Duodenal mucosa (tissue), 2 donors: ENCODE data around the gene CAMTA1.

Source experiments
- H3K27ac ChIP-seq: one replicate; pipeline ENCODE4 v1.7.0; 2013; ENCODE audit warnings: low read depth, low read length
- H3K27me3 ChIP-seq, 2 donors: one replicate each; pipeline ENCODE4 v1.7.0; 2013; ENCODE audit warnings: low read length in 2 of 2, control low read depth in 1 of 2; ENCODE audit not compliant: insufficient read depth in 2 of 2, control insufficient read depth in 1 of 2
- H3K36me3 ChIP-seq, 2 donors: one replicate each; pipeline ENCODE4 v1.7.0; 2013; ENCODE audit warnings: low read length in 2 of 2, control low read depth in 1 of 2; ENCODE audit not compliant: insufficient read depth in 2 of 2, control insufficient read depth in 1 of 2
- H3K4me1 ChIP-seq, 2 donors: one replicate each; pipeline ENCODE4 v1.7.0; 2013; ENCODE audit warnings: low read length in 2 of 2, control low read depth in 1 of 2; ENCODE audit not compliant: insufficient read depth in 2 of 2, control insufficient read depth in 1 of 2
- H3K4me3 ChIP-seq, 2 donors: one replicate each; pipeline ENCODE4 v1.7.0; 2013; ENCODE audit warnings: low read length in 2 of 2, low read depth in 1 of 2
- H3K9ac ChIP-seq, 2 donors: one replicate each; pipeline ENCODE4 v1.7.0; 2013; ENCODE audit warnings: low read length in 2 of 2, low read depth in 1 of 2
- H3K9me3 ChIP-seq, 2 donors: one replicate each; pipeline ENCODE4 v1.7.0; 2013; ENCODE audit warnings: low read length in 2 of 2, control low read depth in 1 of 2; ENCODE audit not compliant: control insufficient read depth in 1 of 2

CAMTA1 gene

GRCh38 chr1:7478142-7478790, 693.0 kb downstream of the CAMTA1 start:
- Histone ChIP-seq H3K27me3 (peaks cover 0 to 5% of the 10 kb centered on the region in 2 donors), H3K27ac (peak overlapping the region; percentile 70), H3K9me3 (no peaks in the 10 kb centered on the region), H3K9ac (peak overlapping the region in 1 of 2 donors; percentile 42), H3K4me1 (peaks cover 10 to 12% of the 10 kb centered on the region in 2 donors), H3K4me3 (no peak overlapping the region), H3K36me3 (no peaks in the 10 kb centered on the region)

GRCh38 chr1:7478809-7479499, 693.7 kb downstream of the CAMTA1 start:
- Histone ChIP-seq H3K4me1 (peaks cover 10 to 12% of the 10 kb centered on the region in 2 donors), H3K27me3 (peaks cover 0 to 5% of the 10 kb centered on the region in 2 donors), H3K9me3 (no peaks in the 10 kb centered on the region), H3K27ac (peak overlapping the region; percentile 70), H3K4me3 (no peak overlapping the region), H3K9ac (no peak overlapping the region), H3K36me3 (no peaks in the 10 kb centered on the region)

- no peaks in the 10 kb centered on the region for H3K9me3 ChIP-seq
- peaks cover 10 to 12% of the 10 kb centered on the region in 2 donors for H3K4me1 ChIP-seq
- no peak overlapping the region for H3K4me3 ChIP-seq
- H3K36me3 ChIP-seq, result no peaks in the 10 kb centered on the region
- peaks cover 0 to 5% of the 10 kb centered on the region in 2 donors for H3K27me3 ChIP-seq
- no peak overlapping the region for H3K9ac ChIP-seq
- no peak overlapping the region for H3K27ac ChIP-seq
These were observed 694.3 kb downstream of the CAMTA1 start for GRCh38 chr1:7479571-7479970.

GRCh38 chr1:7481194-7481593, 695.9 kb downstream of the CAMTA1 start:
- Histone ChIP-seq H3K4me3 (no peak overlapping the region), H3K27me3 (peaks cover 0 to 5% of the 10 kb centered on the region in 2 donors), H3K27ac (no peak overlapping the region), H3K4me1 (peaks cover 10 to 12% of the 10 kb centered on the region in 2 donors), H3K9ac (no peak overlapping the region), H3K9me3 (no peaks in the 10 kb centered on the region), H3K36me3 (no peaks in the 10 kb centered on the region)

GRCh38 chr1:7482077-7482476, 696.8 kb downstream of the CAMTA1 start:
- Histone ChIP-seq H3K4me3 (no peak overlapping the region), H3K36me3 (no peaks in the 10 kb centered on the region), H3K9ac (no peak overlapping the region), H3K27me3 (peaks cover 0 to 5% of the 10 kb centered on the region in 2 donors), H3K27ac (no peak overlapping the region), H3K4me1 (peaks cover 10 to 12% of the 10 kb centered on the region in 2 donors), H3K9me3 (no peaks in the 10 kb centered on the region)

GRCh38 chr1:7482772-7483495, 697.7 kb downstream of the CAMTA1 start:
- Histone ChIP-seq H3K4me1 (peaks cover 10 to 12% of the 10 kb centered on the region in 2 donors), H3K27me3 (peaks cover 0 to 5% of the 10 kb centered on the region in 2 donors), H3K36me3 (no peaks in the 10 kb centered on the region), H3K27ac (no peak overlapping the region), H3K9me3 (no peaks in the 10 kb centered on the region), H3K9ac (no peak overlapping the region), H3K4me3 (no peak overlapping the region)

GRCh38 chr1:7483634-7484383, 698.6 kb downstream of the CAMTA1 start:
- no peak overlapping the region for H3K27ac ChIP-seq

GRCh38 chr1:7485086-7485780, 700.0 kb downstream of the CAMTA1 start:
- Histone ChIP-seq H3K9ac (no peak overlapping the region), H3K27me3 (no peaks in the 10 kb centered on the region), H3K4me1 (no peaks in the 10 kb centered on the region), H3K4me3 (no peak overlapping the region), H3K27ac (no peak overlapping the region), H3K9me3 (no peaks in the 10 kb centered on the region), H3K36me3 (no peaks in the 10 kb centered on the region)

More at GRCh38 chr1:7483634-7484383, 698.6 kb downstream of the CAMTA1 start:
- no peaks in the 10 kb centered on the region for H3K36me3 ChIP-seq
- peaks cover 0 to 5% of the 10 kb centered on the region in 2 donors for H3K27me3 ChIP-seq
- H3K4me3 ChIP-seq, result no peak overlapping the region
- H3K9ac ChIP-seq, result no peak overlapping the region
- H3K4me1 ChIP-seq, result peaks cover 5 to 9% of the 10 kb centered on the region in 2 donors
- H3K9me3 ChIP-seq, result no peaks in the 10 kb centered on the region

- Histone ChIP-seq H3K36me3 (no peaks in the 10 kb centered on the region), H3K27ac (no peak overlapping the region), H3K4me1 (peaks cover 3 to 4% of the 10 kb centered on the region in 2 donors), H3K9me3 (no peaks in the 10 kb centered on the region), H3K9ac (no peak overlapping the region), H3K27me3 (no peaks in the 10 kb centered on the region), H3K4me3 (no peak overlapping the region)
These were observed 700.6 kb downstream of the CAMTA1 start for GRCh38 chr1:7485826-7486225.
